COR-L47 (cell line): ENCODE measurements around the gene ZNF574.
A peak's percentile ranks its signal among the peaks of the same experiment; 100 is the strongest.

Experiments
- DNase-seq: peaks from one replicate; lab custom pipeline; 2025; lab: John Stamatoyannopoulos, UW

Gene ZNF574

GRCh38 chr19:42059196-42059595 is 16.8 kb upstream of the ZNF574 start:
- no peak for DNase-seq

GRCh38 chr19:42060117-42060516 is 15.8 kb upstream of the ZNF574 start:
- no peak for DNase-seq

GRCh38 chr19:42062381-42062780 is 13.6 kb upstream of the ZNF574 start:
- no peak for DNase-seq

- DNase-seq, result no peak
Measured at GRCh38 chr19:42064432-42064831, 11.5 kb upstream of the ZNF574 start.

GRCh38 chr19:42065051-42065450 is 10.9 kb upstream of the ZNF574 start:
- DNase-seq, result no peak

GRCh38 chr19:42065511-42065910 is 10.5 kb upstream of the ZNF574 start:
- DNase-seq, result no peak

- DNase-seq, result peak; percentile 68
Measured at GRCh38 chr19:42066075-42066754, 9.8 kb upstream of the ZNF574 start.

- no peak for DNase-seq
Measured at GRCh38 chr19:42067315-42067888, 8.6 kb upstream of the ZNF574 start.

- DNase-seq, result no peak
Measured at GRCh38 chr19:42068361-42068755, 7.6 kb upstream of the ZNF574 start.

GRCh38 chr19:42068756-42069571 is 7.0 kb upstream of the ZNF574 start:
- DNase-seq, result peak; percentile 12

- DNase-seq, result peak; percentile 26
Measured at GRCh38 chr19:42069619-42070351, 6.2 kb upstream of the ZNF574 start, which contains the start of gene GRIK5. Gene GRIK5, minus strand, starts transcription at chr19:42070206. Its CDS starts 4,436 bp downstream, at chr19:42065770.

- DNase-seq, result no peak
Measured at GRCh38 chr19:42071247-42071646, 4.7 kb upstream of the ZNF574 start.

GRCh38 chr19:42074513-42075363 is 1.2 kb upstream of the ZNF574 start:
- DNase-seq, result no peak

- no peak for DNase-seq
Measured at GRCh38 chr19:42075364-42075615, 676 bp upstream of the ZNF574 start.

GRCh38 chr19:42076380-42076944 is 496 bp downstream of the ZNF574 start:
- DNase-seq, result no peak

- DNase-seq, result no peak
Measured at GRCh38 chr19:42078058-42078457, 2.1 kb downstream of the ZNF574 start.

- no peak for DNase-seq
Measured at GRCh38 chr19:42078538-42079275, 2.7 kb downstream of the ZNF574 start.

- DNase-seq, result no peak
Measured at GRCh38 chr19:42079276-42079669, 3.3 kb downstream of the ZNF574 start.

GRCh38 chr19:42079886-42080763 is 4.2 kb downstream of the ZNF574 start:
- no peak for DNase-seq
